Fibroblast of mammary gland (primary cell): ENCODE measurements around the gene C17orf58.

Experiments used
- DNase-seq: peaks from one replicate; pipeline ENCODE4 v3.0.0-alpha.2; 2010; ENCODE audit warnings: low read depth
- H3K4me3 ChIP-seq: 2 replicates; pipeline ENCODE4 v1.5.1; 2011; ENCODE audit warnings: low read depth, mild to moderate bottlenecking, low read length, moderate library complexity; ENCODE audit not compliant: control insufficient read depth
- TF ChIP-seq, protein P1 (sequence below): conservative IDR thresholded peaks from 2 replicates; pipeline ENCODE4 v1.5.1; 2011; ENCODE audit warnings: low read depth, low read length, inconsistent platforms; ENCODE audit not compliant: control insufficient read depth, insufficient read depth

Gene C17orf58

GRCh38 chr17:67947325-67947813, 48.9 kb downstream of the C17orf58 start:
- no peak for DNase-seq
- H3K4me3 ChIP-seq, result no peak overlapping the region
- TF ChIP-seq, protein P1, sequence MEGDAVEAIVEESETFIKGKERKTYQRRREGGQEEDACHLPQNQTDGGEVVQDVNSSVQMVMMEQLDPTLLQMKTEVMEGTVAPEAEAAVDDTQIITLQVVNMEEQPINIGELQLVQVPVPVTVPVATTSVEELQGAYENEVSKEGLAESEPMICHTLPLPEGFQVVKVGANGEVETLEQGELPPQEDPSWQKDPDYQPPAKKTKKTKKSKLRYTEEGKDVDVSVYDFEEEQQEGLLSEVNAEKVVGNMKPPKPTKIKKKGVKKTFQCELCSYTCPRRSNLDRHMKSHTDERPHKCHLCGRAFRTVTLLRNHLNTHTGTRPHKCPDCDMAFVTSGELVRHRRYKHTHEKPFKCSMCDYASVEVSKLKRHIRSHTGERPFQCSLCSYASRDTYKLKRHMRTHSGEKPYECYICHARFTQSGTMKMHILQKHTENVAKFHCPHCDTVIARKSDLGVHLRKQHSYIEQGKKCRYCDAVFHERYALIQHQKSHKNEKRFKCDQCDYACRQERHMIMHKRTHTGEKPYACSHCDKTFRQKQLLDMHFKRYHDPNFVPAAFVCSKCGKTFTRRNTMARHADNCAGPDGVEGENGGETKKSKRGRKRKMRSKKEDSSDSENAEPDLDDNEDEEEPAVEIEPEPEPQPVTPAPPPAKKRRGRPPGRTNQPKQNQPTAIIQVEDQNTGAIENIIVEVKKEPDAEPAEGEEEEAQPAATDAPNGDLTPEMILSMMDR, result no peak

DNA sequence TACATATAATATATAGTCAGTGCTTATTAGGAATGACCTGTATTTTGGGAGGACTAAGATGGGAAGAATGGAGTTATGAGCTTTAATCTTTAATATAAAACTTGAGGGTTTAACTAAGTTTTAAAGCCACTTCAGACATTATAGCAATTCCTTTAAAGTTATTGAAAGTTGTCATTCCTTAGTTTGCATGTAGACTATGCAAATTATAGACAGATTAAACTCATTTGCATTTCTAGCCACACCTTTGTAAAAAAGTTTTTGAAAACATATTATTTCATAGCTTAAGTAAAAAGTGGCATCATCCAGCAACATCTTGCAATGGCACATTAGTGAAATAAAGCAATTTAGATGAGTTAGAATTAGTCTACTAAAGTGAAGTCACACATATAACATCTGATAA, 49.8 kb downstream of the C17orf58 start:
- DNase-seq, result no peak
- TF ChIP-seq, protein P1, result no peak
- H3K4me3 ChIP-seq, result no peak overlapping the region

- H3K4me3 ChIP-seq, result no peak overlapping the region
- no peak for DNase-seq
- TF ChIP-seq, protein P1, result no peak
Measured at GRCh38 chr17:67944035-67944434, 52.2 kb downstream of the C17orf58 start.

- DNase-seq, result peak; percentile 19
- TF ChIP-seq, protein P1, result peak; percentile 47
Measured at GRCh38 chr17:67942810-67943209, 53.5 kb downstream of the C17orf58 start.

More at GRCh38 chr17:67942810-67943209, 53.5 kb downstream of the C17orf58 start:
- no peak overlapping the region for H3K4me3 ChIP-seq
